Upper lobe of left lung (tissue), 4 donors: ENCODE data around the gene INTS11.

ENCODE experiments used
- CTCF ChIP-seq, 6 experiments: fragments of 450-650 bp in 4 of 6; fragments of 200-600 bp in 2 of 6; sonication (generic) in 2 of 6; IDR thresholded peaks; one replicate each; pipeline ENCODE4 v1.5.1; 2016 to 2019; ENCODE audit warnings: antibody characterized with exemption in 6 of 6
- POLR2A ChIP-seq, 4 donors: fragments of 450-650 bp; IDR thresholded peaks; one replicate each; pipeline ENCODE4 v1.5.1; 2016 to 2017; ENCODE audit warnings: antibody characterized with exemption in 4 of 4, mild to moderate bottlenecking in 2 of 4
- POLR2AphosphoS5 ChIP-seq, 2 donors: sonication (generic); formaldehyde crosslinking; IDR thresholded peaks; one replicate each; pipeline ENCODE4 v1.5.1; 2017; ENCODE audit warnings: antibody characterized with exemption in 2 of 2

- TF ChIP-seq CTCF (IDR thresholded peaks at IDR 0.05) (no peak), POLR2A (IDR thresholded peaks at IDR 0.05) (no peak), POLR2AphosphoS5 (IDR thresholded peaks at IDR 0.05) (no peak)
Measured at GRCh38 chr1:1342061-1342562, 17.7 kb upstream of the INTS11 start.
